Parathyroid adenoma (tissue), 2 donors: Measurements from ENCODE around the gene LRRC37B.
A peak's percentile ranks its signal among the peaks of the same experiment; 100 is the strongest.

Source experiments
- H2AFZ ChIP-seq: fragments of 300-600 bp; sonication (generic); one replicate; pipeline ENCODE4 v1.7.0; 2017; ENCODE audit warnings: antibody characterized with exemption, mild to moderate bottlenecking
- H3K27ac ChIP-seq: fragments of 300-600 bp; sonication (generic); one replicate; pipeline ENCODE4 v1.7.0; 2017
- H3K27me3 ChIP-seq: fragments of 300-600 bp; sonication (generic); one replicate; pipeline ENCODE4 v1.7.0; 2017; ENCODE audit warnings: low read length; ENCODE audit not compliant: control insufficient read depth, insufficient read depth
- H3K36me3 ChIP-seq: fragments of 300-600 bp; sonication (generic); one replicate; pipeline ENCODE4 v1.7.0; 2017; ENCODE audit warnings: low read length; ENCODE audit not compliant: control insufficient read depth, insufficient read depth
- H3K4me1 ChIP-seq: fragments of 300-600 bp; sonication (generic); one replicate; pipeline ENCODE4 v1.7.0; 2017; ENCODE audit warnings: control low read depth
- H3K4me2 ChIP-seq: fragments of 300-600 bp; sonication (generic); one replicate; pipeline ENCODE4 v1.7.0; 2017; ENCODE audit warnings: low read length
- H3K4me3 ChIP-seq: fragments of 300-600 bp; sonication (generic); one replicate; pipeline ENCODE4 v1.7.0; 2017; ENCODE audit warnings: low read depth, low read length
- H3K79me2 ChIP-seq: fragments of 300-600 bp; sonication (generic); one replicate; pipeline ENCODE4 v1.7.0; 2017; ENCODE audit warnings: control low read depth
- H3K9ac ChIP-seq: fragments of 300-600 bp; sonication (generic); one replicate; pipeline ENCODE4 v1.7.0; 2017; ENCODE audit warnings: mild to moderate bottlenecking
- H3K9me3 ChIP-seq: fragments of 300-600 bp; sonication (generic); one replicate; pipeline ENCODE4 v1.7.0; 2017; ENCODE audit warnings: low read length; ENCODE audit not compliant: control insufficient read depth
- CTCF ChIP-seq: fragments of 300-600 bp; sonication (generic); IDR thresholded peaks from one replicate; pipeline ENCODE4 v1.7.0; 2017; ENCODE audit warnings: antibody characterized with exemption, mild to moderate bottlenecking
- donor health status: primary hyperparathyroidism.

Gene LRRC37B

GRCh38 chr17:32015245-32016013, 8.2 kb downstream of the LRRC37B start:
- no peaks in the 10 kb centered on the region for H3K36me3 ChIP-seq
- H3K27me3 ChIP-seq = no peaks in the 10 kb centered on the region
- peak overlapping the region; percentile 45 for H3K27ac ChIP-seq
- H3K79me2 ChIP-seq = peaks cover 9% of the 10 kb centered on the region
- no peak overlapping the region for H3K4me2 ChIP-seq
- peak overlapping the region; percentile 30 for H2AFZ ChIP-seq
- H3K4me1 ChIP-seq = peaks cover 10% of the 10 kb centered on the region
- no peak for TF ChIP-seq CTCF
- no peaks in the 10 kb centered on the region for H3K9me3 ChIP-seq
- H3K4me3 ChIP-seq = no peak overlapping the region
- no peak overlapping the region for H3K9ac ChIP-seq

- peaks cover 10% of the 10 kb centered on the region for H3K4me1 ChIP-seq
- H3K36me3 ChIP-seq = no peaks in the 10 kb centered on the region
- H3K4me2 ChIP-seq = no peak overlapping the region
- no peak overlapping the region for H3K9ac ChIP-seq
- no peaks in the 10 kb centered on the region for H3K9me3 ChIP-seq
- H3K27me3 ChIP-seq = no peaks in the 10 kb centered on the region
- H3K27ac ChIP-seq = no peak overlapping the region
- H3K4me3 ChIP-seq = no peak overlapping the region
- peaks cover 6% of the 10 kb centered on the region for H3K79me2 ChIP-seq
- H2AFZ ChIP-seq = no peak overlapping the region
- TF ChIP-seq CTCF = no peak
Observed at GRCh38 chr17:32016231-32016630, 9.0 kb downstream of the LRRC37B start.

- Histone ChIP-seq H3K4me1 (peaks cover 10% of the 10 kb centered on the region), H3K9ac (no peak overlapping the region), H3K36me3 (no peaks in the 10 kb centered on the region), H3K27me3 (no peaks in the 10 kb centered on the region), H2AFZ (no peak overlapping the region), H3K27ac (no peak overlapping the region), H3K4me2 (no peak overlapping the region), H3K9me3 (no peaks in the 10 kb centered on the region), H3K4me3 (no peak overlapping the region), H3K79me2 (no peaks in the 10 kb centered on the region)
- TF ChIP-seq CTCF = no peak
Observed at GRCh38 chr17:32019228-32019627, 12.0 kb downstream of the LRRC37B start.

DNA sequence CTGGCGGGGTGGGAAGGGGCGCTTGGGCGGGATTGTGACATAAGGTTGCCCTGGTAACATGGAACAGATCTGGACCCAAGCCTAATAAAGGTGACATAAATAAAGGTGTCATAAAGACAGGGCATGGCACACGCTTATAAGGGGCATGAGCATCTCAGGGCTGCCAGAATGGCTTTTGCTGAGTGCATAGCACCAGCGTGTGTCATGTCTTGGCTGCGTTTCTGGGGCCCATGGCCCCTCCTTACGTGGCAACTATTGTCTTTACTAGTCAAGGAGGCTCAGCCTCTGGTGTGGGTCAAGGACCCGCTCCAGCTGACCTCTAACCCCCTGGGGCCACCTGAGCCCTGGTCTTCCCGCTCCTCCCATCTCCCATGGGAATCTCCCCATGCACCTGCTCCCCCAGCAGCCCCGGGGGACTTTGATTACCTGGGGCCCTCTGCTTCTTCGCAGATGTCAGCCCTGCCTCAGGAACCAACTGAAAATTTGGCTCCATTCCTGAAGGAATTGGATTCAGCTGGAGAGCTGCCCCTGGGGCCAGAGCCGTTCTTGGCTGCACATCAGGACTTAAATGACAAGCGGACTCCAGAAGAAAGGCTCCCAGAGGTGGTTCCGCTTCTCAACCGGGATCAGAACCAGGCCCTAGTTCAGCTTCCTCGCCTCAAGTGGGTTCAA, 13.9 kb downstream of the LRRC37B start:
- Histone ChIP-seq H3K27ac (no peak overlapping the region), H3K36me3 (no peaks in the 10 kb centered on the region), H3K4me3 (no peak overlapping the region), H2AFZ (no peak overlapping the region), H3K4me2 (no peak overlapping the region), H3K79me2 (no peaks in the 10 kb centered on the region), H3K4me1 (no peaks in the 10 kb centered on the region), H3K9me3 (no peaks in the 10 kb centered on the region), H3K9ac (no peak overlapping the region), H3K27me3 (no peaks in the 10 kb centered on the region)
- TF ChIP-seq CTCF = no peak
